ENCODE measurements around the gene PHF12. TPM values are rescaled to one million over a fixed set of nuclear protein-coding genes. Genes with fewer than 3 reads are reported as not detected.

PHF12 gene
- total and polyA plus RNA-seq, 2 of the 8 experiments (the other 6 are each of a cell fraction or from before 2014, with no cell fraction given) = 38.8 to 65.7 TPM

DNA sequence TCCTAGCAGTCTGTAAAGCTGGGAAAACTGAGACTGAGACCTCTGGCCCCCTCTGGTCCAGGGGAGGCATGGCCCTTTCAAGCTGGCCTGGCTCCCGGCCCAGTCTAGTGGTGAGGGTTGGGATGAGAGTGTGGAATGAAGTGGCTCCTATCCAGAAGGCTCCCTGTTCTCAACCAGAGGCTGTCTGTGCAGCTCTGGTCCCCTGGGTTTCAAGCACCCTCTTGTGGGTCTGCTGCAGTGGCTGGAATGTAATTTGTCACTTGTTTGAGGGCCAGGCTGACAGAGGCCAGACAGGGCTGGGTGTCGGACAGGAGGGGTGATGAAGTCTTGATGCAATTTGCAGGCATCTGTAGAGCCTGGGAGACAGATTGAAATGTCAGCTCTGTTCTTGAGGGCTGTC is 22.1 kb upstream of the PHF12 start:
- Histone ChIP-seq H3K56ac (replicated peaks; ENCODE audit: insufficient read length, low read depth, low read length) (no peak overlapping the region), H3K18ac (ENCODE audit: extremely low read depth, low read length) (no peak overlapping the region), H2AK5ac (ENCODE audit: low read depth, low read length) (no peak overlapping the region), H3K36me3 (ENCODE audit: control insufficient read depth in 2 of 4, insufficient read depth in 4 of 4, low read length in 3 of 4) (no peaks in the 10 kb centered on the region; a peak in 1 of 8 replicates), H2BK5ac (ENCODE audit: low read depth, low read length) (0 out of 2 replicates have a peak overlapping the region, but pooled peaks have one; percentile 2), H3K23ac (ENCODE audit: insufficient read length) (no peak overlapping the region), H2BK120ac (replicated peaks; ENCODE audit: low read depth, low read length) (no peak overlapping the region), H3K79me2 (ENCODE audit: control insufficient read depth in 1 of 2, insufficient read depth in 2 of 2, low read length in 2 of 2) (no peaks in the 10 kb centered on the region), H3K23me2 (ENCODE audit: low read depth, low read length) (no peaks in the 10 kb centered on the region), H4K5ac (ENCODE audit: insufficient read length, low read depth, low read length) (no peak overlapping the region), H2AFZ (ENCODE audit: low read length) (no peak overlapping the region), H3K27ac (ENCODE audit: low read depth, low read length) (no peak overlapping the region), H4K91ac (replicated peaks; ENCODE audit: insufficient read length, low read length) (no peak overlapping the region), H2BK20ac (ENCODE audit: low read length) (no peak overlapping the region), H4K20me1 (replicated peaks in 1 of 2; ENCODE audit: control insufficient read depth in 1 of 2, insufficient read depth in 2 of 2, low read length in 2 of 2) (no peaks in the 10 kb centered on the region), H3K79me1 (ENCODE audit: low read depth, low read length) (no peaks in the 10 kb centered on the region), H3K4me1 (replicated peaks in 1 of 4; ENCODE audit: control insufficient read depth in 3 of 4, insufficient read depth in 4 of 4, low read length in 3 of 4) (peaks cover 10 to 16% (median 11%) of the 10 kb centered on the region in 4 experiments), H2BK12ac (ENCODE audit: low read depth, low read length) (peak overlapping the region; percentile 62; the same call in 1 of the 2 replicates), H2BK15ac (ENCODE audit: low read length) (0 out of 2 replicates have a peak overlapping the region, but pooled peaks have one; percentile 3), H3K4me3 (ENCODE audit: extremely low read depth in 1 of 4, insufficient read depth in 2 of 4, low read depth in 3 of 4, low read length in 4 of 4) (no peak overlapping the region), H3K14ac (ENCODE audit: insufficient read length) (no peak overlapping the region), H3K4me2 (ENCODE audit: insufficient read depth in 1 of 2, low read depth in 2 of 2, low read length in 2 of 2) (no peak overlapping the region), H3K9me3 (ENCODE audit: insufficient read depth in 2 of 2, low read depth in 1 of 2, low read length in 1 of 2) (no peaks in the 10 kb centered on the region), H3K9ac (replicated peaks in 1 of 4; ENCODE audit: extremely low read depth in 1 of 4, low read depth in 3 of 4, low read length in 3 of 4) (no peak overlapping the region), H3K27me3 (replicated peaks in 1 of 4; ENCODE audit: control insufficient read depth in 3 of 4, extremely low read depth in 1 of 4, insufficient read depth in 3 of 4, low read length in 3 of 4) (peaks cover 0 to 2% (median 0%) of the 10 kb centered on the region in 4 experiments; a peak in 2 of 7 replicates), H3K4ac (replicated peaks; ENCODE audit: insufficient read length, low read depth, low read length) (no peak overlapping the region), H4K8ac (ENCODE audit: extremely low read depth, insufficient read depth, low read length) (no peak overlapping the region)
- ChIA-PET CTCF (ENCODE audit: partially characterized antibody) (interaction anchor here (0.6 to 9.1 kb wide), 15 partner anchors 8 to 151 kb away, joined by 3 to 207 read pairs (median 5); no protein-coding TSS in a partner anchor), POLR2A (ENCODE audit: partially characterized antibody) (interaction anchor here (0.9 to 1.3 kb wide), 5 partner anchors 10 to 65 kb away, joined by 3 to 8 read pairs (median 3); no protein-coding TSS in a partner anchor)
- FAIRE-seq = no peak
- DNase-seq (ENCODE audit: low read depth in 1 of 2, low spot score in 2 of 2) = no peak
- WGBS, 2 experiments (ENCODE audit: extremely low coverage in 1 of 2, insufficient coverage in 1 of 2, insufficient read length in 1 of 2, insufficient replicate concordance in 2 of 2, low coverage in 1 of 2, low lambda C conversion rate in 2 of 2, missing lambda C conversion rate in 1 of 2) = 89% methylated on average over 2 of the region's 2 CpGs; no CpG with 5 or more reads in 1 of the 2 experiments
- TF ChIP-seq TCF12 (IDR thresholded peaks at IDR 0.05; ENCODE audit: low read depth, low read length) (no peak), NANOG (IDR thresholded peaks at IDR 0.05; ENCODE audit: insufficient read depth, low read depth, low read length, poor library complexity, severe bottlenecking) (no peak), TEAD4 (IDR thresholded peaks at IDR 0.05; ENCODE audit: low read depth, low read length) (no peak), GABPA (IDR thresholded peaks at IDR 0.05; ENCODE audit: borderline replicate concordance, insufficient read depth, low read length) (no peak), KDM5A (IDR thresholded peaks at IDR 0.05; ENCODE audit: low read length) (no peak), TAF1 (IDR thresholded peaks at IDR 0.05; ENCODE audit: low read depth, low read length) (no peak), NRF1 (IDR thresholded peaks at IDR 0.05; ENCODE audit: low read depth, low read length) (no peak), E2F6 (IDR thresholded peaks at IDR 0.05) (no peak), SP4 (IDR thresholded peaks at IDR 0.05; ENCODE audit: low read length) (no peak), SAP30 (IDR thresholded peaks at IDR 0.05; ENCODE audit: insufficient read depth, insufficient replicate concordance, low read length) (no peak), BRCA1 (IDR thresholded peaks at IDR 0.05; ENCODE audit: low read depth, low read length) (no peak), SP2 (IDR thresholded peaks at IDR 0.05; ENCODE audit: low read length) (no peak)
- TF ChIP-seq, protein P1, sequence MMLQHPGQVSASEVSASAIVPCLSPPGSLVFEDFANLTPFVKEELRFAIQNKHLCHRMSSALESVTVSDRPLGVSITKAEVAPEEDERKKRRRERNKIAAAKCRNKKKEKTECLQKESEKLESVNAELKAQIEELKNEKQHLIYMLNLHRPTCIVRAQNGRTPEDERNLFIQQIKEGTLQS (IDR thresholded peaks at IDR 0.05; ENCODE audit: insufficient read depth, low read depth, low read length) = no peak
